Measurements from ENCODE around the gene NRARP. TPM values are rescaled to one million over a fixed set of nuclear protein-coding genes. Genes with fewer than 3 reads are reported as not detected.

Gene NRARP
- total RNA-seq, 1 experiment from 2014 or later: 22.2 TPM

DNA sequence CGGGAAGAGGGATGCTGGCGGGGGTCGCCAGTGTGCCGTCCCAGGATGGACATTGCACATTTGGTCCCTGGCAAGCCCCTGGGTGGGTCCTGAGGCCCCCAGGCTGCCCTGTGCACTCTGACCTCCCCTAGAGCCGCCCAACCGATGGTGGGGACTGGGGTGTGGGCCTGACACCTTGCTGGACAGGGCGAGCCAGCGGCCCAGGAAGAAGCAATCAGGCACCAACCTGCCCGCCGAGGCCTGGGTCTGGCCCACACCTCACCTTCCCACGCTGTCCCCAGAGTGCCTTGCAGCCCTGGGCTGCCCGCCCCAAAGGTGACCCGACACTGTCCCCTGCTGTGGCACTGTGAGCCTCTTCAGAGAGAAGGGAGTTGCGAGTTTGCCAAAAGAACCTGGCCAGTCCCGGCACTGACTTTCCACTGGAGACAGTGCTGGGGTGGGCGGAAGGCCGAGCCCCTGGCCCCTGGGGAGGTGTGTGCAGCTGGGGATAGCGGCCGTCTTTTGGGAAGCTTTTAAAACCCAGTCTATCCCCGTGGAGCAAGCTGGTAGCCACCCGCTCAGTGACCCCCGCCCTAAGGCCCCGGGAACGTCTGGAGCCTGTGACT lies 12.0 kb upstream of the NRARP start:
- intact Hi-C loops (cut with micrococcal nuclease): no loop called here
- no peaks in the 10 kb centered on the region for H3K79me2 ChIP-seq (ENCODE audit: insufficient read depth, low read length)
- H3K27ac ChIP-seq (ENCODE audit: low read depth, low read length): no peak overlapping the region
- ATAC-seq (no peak), DNase-seq (ENCODE audit: low read depth, low spot score) (no peak)
- ChIA-PET CTCF (interaction anchor here (2.2 kb wide), 1 partner anchor 12 kb away, joined by 5 read pairs; the partner anchor contains the start of gene NRARP), RAD21 (ENCODE audit: low non-redundant PET in 1 of 2, low total read pairs in 2 of 2, uncharacterized antibody in 2 of 2, unreplicated experiment in 2 of 2) (no interaction called here), POLR2A (no interaction called here)
- H3K4me3 ChIP-seq (replicated peaks in 1 of 2; ENCODE audit: low read depth in 1 of 2, low read length in 2 of 2): no peak overlapping the region
- H3K9me3 ChIP-seq (ENCODE audit: control insufficient read depth in 1 of 2, insufficient read depth in 1 of 2, low read depth in 1 of 2, low read length in 2 of 2): no peaks in the 10 kb centered on the region
- TF ChIP-seq CBX3 (IDR thresholded peaks at IDR 0.05; ENCODE audit: low read depth): no peak
- H3K4me2 ChIP-seq (ENCODE audit: low read length): no peak overlapping the region
- H3K9me2 ChIP-seq (ENCODE audit: insufficient read depth): no peaks in the 10 kb centered on the region
- peaks cover 34 to 57% of the 10 kb centered on the region in 2 experiments for H3K4me1 ChIP-seq (ENCODE audit: control insufficient read depth in 1 of 2, insufficient read depth in 2 of 2, low read length in 2 of 2)
- H4K20me1 ChIP-seq (ENCODE audit: insufficient read depth): no peaks in the 10 kb centered on the region
- H3K27me3 ChIP-seq (ENCODE audit: insufficient read depth, low read length): no peaks in the 10 kb centered on the region
- H3K36me3 ChIP-seq (ENCODE audit: control insufficient read depth in 1 of 2, insufficient read depth in 2 of 2, low read length in 2 of 2): no peaks in the 10 kb centered on the region
- no peak overlapping the region for H3K9ac ChIP-seq (ENCODE audit: low read length)
- no TSS peak for BruUV-seq (replicated peaks)
- H2AFZ ChIP-seq (ENCODE audit: low read depth, low read length, poor library complexity, severe bottlenecking): no peak overlapping the region

GRCh38 chr9:137313326-137313936 lies 11.4 kb upstream of the NRARP start:
- no peaks in the 10 kb centered on the region for H3K36me3 ChIP-seq (ENCODE audit: control insufficient read depth in 1 of 2, insufficient read depth in 2 of 2, low read length in 2 of 2)
- RAD21 ChIA-PET (ENCODE audit: low non-redundant PET in 1 of 2, low total read pairs in 2 of 2, uncharacterized antibody in 2 of 2, unreplicated experiment in 2 of 2): no interaction called here
- H4K20me1 ChIP-seq (ENCODE audit: insufficient read depth): no peaks in the 10 kb centered on the region
- no peaks in the 10 kb centered on the region for H3K9me2 ChIP-seq (ENCODE audit: insufficient read depth)
- BruUV-seq (replicated peaks): no TSS peak
- no peak overlapping the region for H3K9ac ChIP-seq (ENCODE audit: low read length)
- intact Hi-C loops (cut with micrococcal nuclease): no loop called here
- ATAC-seq (no peak), DNase-seq (ENCODE audit: low read depth, low spot score) (no peak)
- H3K4me3 ChIP-seq (replicated peaks in 1 of 2; ENCODE audit: low read depth in 1 of 2, low read length in 2 of 2): no peak overlapping the region
- no peak overlapping the region for H3K27ac ChIP-seq (ENCODE audit: low read depth, low read length)
- peaks cover 34 to 57% of the 10 kb centered on the region in 2 experiments for H3K4me1 ChIP-seq (ENCODE audit: control insufficient read depth in 1 of 2, insufficient read depth in 2 of 2, low read length in 2 of 2)
- TF ChIP-seq YY1 (IDR thresholded peaks at IDR 0.05; ENCODE audit: extremely low read depth, insufficient replicate concordance, low read depth, low read length) (no peak), ELF1 (IDR thresholded peaks at IDR 0.05; ENCODE audit: borderline replicate concordance, low read depth) (no peak)
- no peak overlapping the region for H2AFZ ChIP-seq (ENCODE audit: low read depth, low read length, poor library complexity, severe bottlenecking)
- no peaks in the 10 kb centered on the region for H3K9me3 ChIP-seq (ENCODE audit: control insufficient read depth in 1 of 2, insufficient read depth in 1 of 2, low read depth in 1 of 2, low read length in 2 of 2)
- no peak overlapping the region for H3K4me2 ChIP-seq (ENCODE audit: low read length)
- no peaks in the 10 kb centered on the region for H3K79me2 ChIP-seq (ENCODE audit: insufficient read depth, low read length)
- POLR2A ChIA-PET: interaction anchor here (3.8 kb wide), 1 partner anchor 12 kb away, joined by 24 read pairs; the partner anchor contains the start of gene NRARP
- CTCF ChIA-PET: interaction anchor here (2.2 kb wide), 1 partner anchor 12 kb away, joined by 5 read pairs; the partner anchor contains the start of gene NRARP
- no peaks in the 10 kb centered on the region for H3K27me3 ChIP-seq (ENCODE audit: insufficient read depth, low read length)
